GM21576 (cell line): ENCODE measurements around the gene DCC.

Experiments
- ATAC-seq: cut with Tn5 transposase; IDR thresholded peaks from one replicate; pipeline ENCODE4 v1.9.1; 2021; ENCODE audit warnings: mild to moderate bottlenecking, moderate library complexity; ENCODE audit not compliant: unreplicated experiment

The DCC gene

DNA sequence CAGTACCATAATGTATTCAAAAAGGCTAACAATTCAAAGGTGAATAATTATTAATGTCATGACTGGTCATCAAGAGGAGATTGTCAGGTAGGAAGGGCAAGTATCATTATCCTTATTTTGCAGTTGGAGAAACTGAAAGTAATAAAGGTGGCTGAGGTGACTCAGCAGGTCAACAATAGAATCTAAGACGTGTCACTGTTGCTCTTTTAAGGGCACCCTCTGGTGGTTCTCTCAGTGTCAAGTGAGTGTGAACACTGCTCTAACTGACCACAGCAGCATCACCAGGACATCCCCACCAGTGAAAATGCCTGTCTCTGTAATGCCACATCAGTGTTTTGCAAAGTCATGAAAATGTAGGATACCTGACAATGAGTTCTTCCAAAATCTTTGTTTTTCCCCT lies 69.7 kb downstream of the DCC start:
- peak; percentile 94 for ATAC-seq

GRCh38 chr18:52415131-52415530 lies 75.1 kb downstream of the DCC start:
- ATAC-seq, result no peak

GRCh38 chr18:52422985-52423601 lies 83.1 kb downstream of the DCC start:
- no peak for ATAC-seq

DNA sequence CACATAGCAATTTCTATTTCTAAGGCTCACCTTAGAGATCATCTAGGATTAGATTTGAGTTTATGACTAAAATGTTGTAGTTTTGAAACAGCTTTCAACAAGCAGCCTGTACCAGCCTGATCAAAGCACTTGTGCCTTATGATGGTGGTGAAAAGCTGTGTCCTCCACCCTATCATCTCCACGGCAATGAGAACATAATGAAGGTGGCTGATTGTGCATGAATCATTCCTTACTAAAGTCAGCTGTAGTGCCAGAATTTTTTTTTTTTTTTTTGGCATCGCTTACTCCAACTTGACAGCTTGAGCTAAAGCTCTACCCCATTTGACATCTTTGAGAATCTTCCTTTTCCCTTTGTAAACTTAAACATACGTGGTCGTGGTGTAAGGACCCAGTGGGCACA lies 86.0 kb downstream of the DCC start:
- ATAC-seq, result no peak

DNA sequence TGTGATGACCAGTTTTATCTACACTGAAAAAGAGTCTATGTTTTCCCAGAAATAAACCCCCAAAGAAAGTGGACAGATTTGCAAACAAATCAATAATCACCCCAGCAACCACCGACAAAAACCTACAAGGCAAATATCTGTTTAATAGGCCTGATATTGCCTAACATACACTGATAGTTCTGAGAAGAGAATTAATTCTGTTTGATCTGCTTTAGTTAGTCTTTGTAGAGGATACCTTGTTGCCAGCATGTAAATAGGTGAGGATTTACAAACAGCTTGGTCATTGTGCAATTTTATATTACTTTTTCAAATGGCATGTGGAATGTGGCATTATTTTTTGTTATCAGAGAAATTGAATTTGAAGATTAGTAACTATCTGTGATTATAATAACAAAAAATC lies 86.5 kb downstream of the DCC start:
- no peak for ATAC-seq

- no peak for ATAC-seq
Observed at GRCh38 chr18:52427521-52428175, 87.7 kb downstream of the DCC start.

DNA sequence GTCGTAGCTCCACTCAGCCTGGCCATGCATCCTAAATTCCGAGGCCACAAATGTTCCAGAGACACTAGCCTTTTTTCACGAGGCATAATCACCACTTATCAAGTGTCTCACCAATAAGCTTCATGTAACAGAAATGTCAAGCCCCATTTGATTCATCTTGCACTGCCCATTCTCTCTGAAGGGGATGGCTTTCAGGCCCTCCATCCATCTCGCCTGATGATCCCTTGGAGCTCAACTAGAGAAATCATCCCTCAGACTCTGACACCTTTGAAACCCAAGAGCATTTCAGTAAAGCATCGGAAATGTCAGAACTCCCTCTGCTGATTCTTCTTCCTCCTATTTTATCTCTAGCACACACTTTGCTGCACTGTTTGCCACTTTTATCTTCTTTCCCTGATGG lies 91.7 kb downstream of the DCC start:
- ATAC-seq, result no peak

DNA sequence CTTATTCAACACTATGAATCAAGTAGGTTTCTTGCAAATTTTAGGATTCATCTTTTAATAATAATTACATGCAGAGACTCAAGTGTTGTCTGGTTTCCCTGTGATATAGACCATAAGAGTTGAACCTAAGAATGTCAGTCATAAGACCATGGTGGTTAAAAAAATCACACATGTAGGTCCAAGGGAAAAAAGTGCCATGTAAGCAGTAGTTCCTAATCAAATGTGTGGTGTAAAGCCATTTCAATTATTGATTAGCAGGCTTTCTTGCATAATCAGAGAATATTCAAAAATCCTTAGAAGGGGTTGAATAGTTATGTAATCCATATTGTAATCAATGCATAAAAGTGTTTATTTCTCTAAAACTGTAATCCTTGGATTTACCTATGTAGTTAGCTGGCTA lies 93.8 kb downstream of the DCC start:
- ATAC-seq, result no peak

- ATAC-seq, result no peak
Observed at GRCh38 chr18:52435301-52435700, 95.3 kb downstream of the DCC start.

DNA sequence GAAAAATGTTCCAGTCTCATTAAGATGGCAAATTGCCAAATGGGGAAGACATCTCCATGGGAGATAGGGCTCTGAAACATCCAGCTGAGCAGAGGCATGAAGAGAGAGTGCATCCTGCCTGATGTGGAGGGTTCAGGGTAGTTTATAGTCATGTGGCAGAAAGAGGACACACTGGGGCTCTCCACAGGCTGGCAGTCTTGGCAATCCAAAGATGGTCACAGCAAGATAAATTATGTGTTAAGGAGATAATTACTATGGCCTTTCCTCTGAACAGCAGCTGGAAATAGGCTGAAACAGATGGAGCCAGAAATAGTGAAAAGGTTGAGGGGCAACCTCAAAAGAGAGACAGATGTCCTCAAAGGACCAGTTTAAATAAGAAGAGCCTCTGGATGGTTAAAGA lies 97.2 kb downstream of the DCC start:
- no peak for ATAC-seq

- no peak for ATAC-seq
Observed at GRCh38 chr18:52439457-52439856, 99.5 kb downstream of the DCC start.

DNA sequence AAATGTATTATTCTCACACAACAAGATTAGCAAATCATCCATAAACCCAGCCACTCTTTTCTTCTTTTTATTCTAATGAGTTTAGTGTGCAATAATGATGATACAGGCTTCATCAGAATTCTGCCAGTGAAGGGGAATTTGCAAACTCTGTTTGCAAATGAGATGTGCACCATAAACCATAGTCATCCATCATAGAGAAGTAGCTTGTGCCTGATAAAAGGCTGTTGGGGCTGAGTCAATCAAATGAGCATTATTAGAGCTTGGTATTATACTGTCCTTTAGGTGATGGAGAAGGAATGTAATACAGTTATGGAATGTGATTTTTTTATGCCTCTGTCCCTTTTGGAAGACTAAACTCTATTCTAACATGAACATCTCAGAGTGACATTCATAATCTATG lies 101.8 kb downstream of the DCC start:
- no peak for ATAC-seq

- ATAC-seq, result no peak
Observed at GRCh38 chr18:52442686-52443085, 102.7 kb downstream of the DCC start.

DNA sequence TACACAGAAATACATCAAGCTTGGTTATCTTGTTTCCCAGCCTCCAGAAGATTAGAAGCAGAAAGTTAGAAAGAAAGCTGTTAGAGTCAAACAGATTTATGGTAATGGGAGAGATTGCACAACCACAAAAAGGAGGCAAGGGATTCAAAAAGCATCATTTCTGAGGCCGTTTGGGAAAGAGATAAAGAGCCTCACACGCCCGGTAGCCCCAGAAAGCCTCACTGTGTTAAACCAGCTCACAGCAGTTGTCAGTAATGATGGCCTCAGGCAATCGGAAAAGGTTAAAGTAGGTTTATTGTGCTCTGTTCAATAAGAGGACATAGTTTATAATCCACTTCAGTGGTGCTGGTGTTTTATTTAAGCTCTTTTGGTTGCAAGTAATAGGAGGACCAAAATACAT lies 111.3 kb downstream of the DCC start:
- ATAC-seq, result no peak

DNA sequence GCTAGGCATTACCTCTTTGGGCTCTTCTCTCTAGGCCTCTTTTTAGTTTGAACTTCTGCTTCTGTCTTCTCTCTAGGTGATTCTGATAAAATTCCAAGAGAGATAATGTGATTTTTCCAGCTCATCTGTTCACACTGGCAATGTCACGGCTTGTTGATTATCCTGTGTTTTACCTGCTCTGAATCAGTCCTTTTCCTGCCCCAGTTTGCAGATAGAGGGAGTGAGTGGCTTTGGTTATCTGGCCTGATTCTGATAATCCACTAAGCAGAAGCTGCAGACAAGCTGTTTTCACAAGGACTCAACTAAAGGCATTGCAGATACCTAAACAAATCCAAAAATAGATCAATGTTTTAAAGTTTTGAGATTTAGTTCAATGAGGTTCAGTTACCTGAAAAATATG lies 111.9 kb downstream of the DCC start:
- no peak for ATAC-seq

GRCh38 chr18:52452427-52452826 lies 112.4 kb downstream of the DCC start:
- ATAC-seq, result no peak

GRCh38 chr18:52459890-52460289 lies 119.9 kb downstream of the DCC start:
- no peak for ATAC-seq

- ATAC-seq, result no peak
Observed at GRCh38 chr18:52462853-52463252, 122.9 kb downstream of the DCC start.

- no peak for ATAC-seq
Observed at GRCh38 chr18:52465391-52465790, 125.4 kb downstream of the DCC start.

GRCh38 chr18:52468496-52468895 lies 128.5 kb downstream of the DCC start:
- ATAC-seq, result no peak

DNA sequence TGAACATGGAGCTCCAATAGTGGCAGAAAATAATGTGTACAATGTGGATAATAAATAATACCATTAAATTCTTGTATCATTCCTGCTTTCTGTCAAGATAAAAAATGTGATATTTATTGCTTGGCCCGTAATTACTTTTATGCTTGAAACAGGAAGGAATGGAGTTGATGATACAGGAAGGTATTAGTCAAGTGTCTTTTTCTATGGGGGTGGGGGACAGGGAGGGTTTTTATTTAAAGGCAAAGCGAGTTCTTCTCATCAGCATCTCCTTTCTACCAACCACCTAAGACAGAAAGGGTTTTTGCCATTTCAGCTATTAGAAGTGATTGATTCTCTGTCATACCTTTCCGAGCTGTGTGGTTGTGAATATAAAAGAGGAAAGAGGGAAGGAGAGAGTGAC lies 135.3 kb downstream of the DCC start:
- ATAC-seq, result no peak

DNA sequence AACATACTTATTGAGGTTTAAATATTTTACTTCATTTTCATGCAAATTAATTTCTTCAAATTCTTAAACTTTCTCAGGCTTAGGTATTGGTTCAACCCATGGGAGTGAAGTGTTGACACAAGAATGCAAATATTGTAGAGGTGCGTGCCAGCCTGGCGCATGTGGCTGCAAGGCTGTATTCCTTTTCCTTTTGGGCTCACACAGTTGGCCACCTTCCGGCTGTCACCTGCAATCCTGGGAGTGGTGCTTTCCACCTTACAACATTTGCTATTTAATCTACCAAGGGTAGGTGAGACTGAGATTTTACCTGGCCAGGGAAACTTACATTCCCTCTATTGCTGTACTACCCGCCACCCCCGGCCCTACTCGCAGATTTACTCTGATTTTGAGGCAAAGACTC lies 141.1 kb downstream of the DCC start:
- no peak for ATAC-seq

- ATAC-seq, result no peak
Observed at GRCh38 chr18:52484977-52485376, 145.0 kb downstream of the DCC start.
